Activated B cell treated with CpG ODN at 0.5 μM for 24 hours (primary cell): ENCODE measurements around the gene RPF1. TPM values are rescaled to one million over a fixed set of nuclear protein-coding genes. Genes with fewer than 3 reads are reported as not detected.
"Not testable (repeated sequence)": the region's sequence is repeated elsewhere in the genome, so short reads cannot be mapped to it uniquely, and the experiment has no call there.

ENCODE experiments used
- ATAC-seq: fragments of 200-7000 bp; cut with Tn5 transposase; one replicate; pipeline ENCODE4 v1.10.0; 2021; ENCODE audit warnings: low read depth, mild to moderate bottlenecking, moderate library complexity
- CTCF ChIA-PET: fragments of 350-600 bp; sonication (Branson Sonifier 250); formaldehyde crosslinking; loops from one replicate; lab custom pipeline; 2021; ENCODE audit warnings: antibody characterized with exemption; lab: Charles Lee
- POLR2A ChIA-PET: fragments of 350-600 bp; sonication (Branson Sonifier 250); formaldehyde crosslinking; loops from one replicate; lab custom pipeline; 2021; ENCODE audit warnings: antibody characterized with exemption; lab: Charles Lee
- DNase-seq: peaks from one replicate; pipeline ENCODE4 v3.0.0; 2022
- H3K27ac Mint-ChIP-seq: one replicate; pipeline ENCODE4 v1.8.0; 2020; ENCODE audit warnings: mixed read lengths
- H3K27me3 Mint-ChIP-seq: one replicate; pipeline ENCODE4 v1.8.0; 2021; ENCODE audit warnings: mixed read lengths
- H3K36me3 Mint-ChIP-seq: one replicate; pipeline ENCODE4 v1.8.0; 2021; ENCODE audit warnings: low read depth, mixed read lengths
- H3K4me1 Mint-ChIP-seq: one replicate; pipeline ENCODE4 v1.8.0; 2021; ENCODE audit warnings: mixed read lengths
- H3K4me3 Mint-ChIP-seq: one replicate; pipeline ENCODE4 v1.8.0; 2020; ENCODE audit warnings: mild to moderate bottlenecking, mixed read lengths
- H3K9me3 Mint-ChIP-seq: one replicate; pipeline ENCODE4 v1.8.0; 2020; ENCODE audit warnings: mixed read lengths
- intact Hi-C: fragments of 100-400 bp; cut with micrococcal nuclease; formaldehyde crosslinking; loops from one replicate; pipeline ENCODE4 v1.15.1; 2024
- total RNA-seq: library from RNA; stranded (reverse); gene quantifications from 2 replicates; pipeline ENCODE4 v1.2.3, GENCODE V29; 2022
- TF ChIP-seq, protein P1 (sequence below): fragments of 200-600 bp; IDR thresholded peaks from one replicate; pipeline ENCODE4 v1.8.0; 2022; ENCODE audit warnings: antibody characterized with exemption, mild to moderate bottlenecking

Gene RPF1
- total RNA-seq, 1 donor from 2014 or later: 42.8 TPM

DNA sequence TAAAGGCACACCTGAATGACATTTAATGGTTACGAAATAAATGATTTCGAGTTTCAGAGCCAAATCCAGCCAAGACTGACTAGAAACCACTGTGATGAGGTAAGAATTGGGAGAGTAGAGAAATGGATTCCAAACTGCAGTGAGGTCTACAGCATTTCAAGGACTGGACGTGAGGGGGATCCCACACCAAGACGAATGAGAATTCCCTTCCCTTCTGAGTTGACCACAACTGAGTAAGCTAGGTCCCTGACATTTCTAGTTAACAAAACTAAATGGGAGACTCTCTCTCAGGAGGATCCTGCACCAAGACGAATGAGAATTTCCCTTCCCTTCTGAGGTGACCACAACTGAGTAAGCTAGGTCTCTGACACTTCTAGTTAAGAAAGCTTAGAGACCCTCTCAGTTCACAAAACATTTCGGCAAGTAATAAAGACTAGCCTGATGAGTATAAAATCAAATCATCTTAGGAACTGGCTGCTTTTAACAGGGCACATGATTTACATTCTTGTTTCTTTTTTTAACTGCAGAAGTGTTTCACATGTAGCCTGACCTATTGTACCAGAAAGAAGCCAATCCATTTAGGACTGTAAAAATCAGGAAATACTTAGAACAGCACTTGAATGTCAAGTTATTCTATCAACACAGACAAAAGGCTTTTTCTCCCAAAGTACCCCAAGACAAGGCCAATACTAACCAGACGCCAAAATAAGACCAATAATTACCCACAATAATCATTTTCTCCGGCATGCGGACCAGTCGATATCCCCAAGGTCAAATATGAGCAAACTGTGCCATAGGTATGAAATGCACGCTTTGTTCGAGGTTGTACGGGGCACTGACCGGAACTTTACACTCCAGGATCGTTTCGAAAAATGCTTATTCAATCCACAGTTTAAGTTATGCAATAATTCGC lies 25.8 kb downstream of the RPF1 start:
- TF ChIP-seq, protein P1, sequence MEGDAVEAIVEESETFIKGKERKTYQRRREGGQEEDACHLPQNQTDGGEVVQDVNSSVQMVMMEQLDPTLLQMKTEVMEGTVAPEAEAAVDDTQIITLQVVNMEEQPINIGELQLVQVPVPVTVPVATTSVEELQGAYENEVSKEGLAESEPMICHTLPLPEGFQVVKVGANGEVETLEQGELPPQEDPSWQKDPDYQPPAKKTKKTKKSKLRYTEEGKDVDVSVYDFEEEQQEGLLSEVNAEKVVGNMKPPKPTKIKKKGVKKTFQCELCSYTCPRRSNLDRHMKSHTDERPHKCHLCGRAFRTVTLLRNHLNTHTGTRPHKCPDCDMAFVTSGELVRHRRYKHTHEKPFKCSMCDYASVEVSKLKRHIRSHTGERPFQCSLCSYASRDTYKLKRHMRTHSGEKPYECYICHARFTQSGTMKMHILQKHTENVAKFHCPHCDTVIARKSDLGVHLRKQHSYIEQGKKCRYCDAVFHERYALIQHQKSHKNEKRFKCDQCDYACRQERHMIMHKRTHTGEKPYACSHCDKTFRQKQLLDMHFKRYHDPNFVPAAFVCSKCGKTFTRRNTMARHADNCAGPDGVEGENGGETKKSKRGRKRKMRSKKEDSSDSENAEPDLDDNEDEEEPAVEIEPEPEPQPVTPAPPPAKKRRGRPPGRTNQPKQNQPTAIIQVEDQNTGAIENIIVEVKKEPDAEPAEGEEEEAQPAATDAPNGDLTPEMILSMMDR: no peak
- H3K4me1 Mint-ChIP-seq: peaks cover 45% of the 10 kb centered on the region
- DNase-seq: no peak
- H3K4me3 Mint-ChIP-seq: peak overlapping the region; percentile 96
- H3K36me3 Mint-ChIP-seq: peaks cover 36% of the 10 kb centered on the region
- H3K27me3 Mint-ChIP-seq: no peaks in the 10 kb centered on the region
- intact Hi-C loops: loop anchor here (5.0 to 10.0 kb wide), 2 partner anchors 348 to 490 kb away; partner anchors contain the start of gene MCOLN2
- H3K27ac Mint-ChIP-seq: peak overlapping the region; percentile 88
- CTCF ChIA-PET: interaction anchor here (1.3 to 1.7 kb wide), 3 partner anchors 62 to 116 kb away, joined by 3 to 5 read pairs (median 3); no protein-coding TSS in a partner anchor
- POLR2A ChIA-PET: interaction anchor here (1.2 to 3.6 kb wide), 10 partner anchors 9 to 771 kb away, joined by 3 to 113 read pairs (median 8); partner anchors contain the start of genes BCL10, CTBS, PRKACB and RPF1
- ATAC-seq: no peak
- H3K9me3 Mint-ChIP-seq: no peaks in the 10 kb centered on the region

DNA sequence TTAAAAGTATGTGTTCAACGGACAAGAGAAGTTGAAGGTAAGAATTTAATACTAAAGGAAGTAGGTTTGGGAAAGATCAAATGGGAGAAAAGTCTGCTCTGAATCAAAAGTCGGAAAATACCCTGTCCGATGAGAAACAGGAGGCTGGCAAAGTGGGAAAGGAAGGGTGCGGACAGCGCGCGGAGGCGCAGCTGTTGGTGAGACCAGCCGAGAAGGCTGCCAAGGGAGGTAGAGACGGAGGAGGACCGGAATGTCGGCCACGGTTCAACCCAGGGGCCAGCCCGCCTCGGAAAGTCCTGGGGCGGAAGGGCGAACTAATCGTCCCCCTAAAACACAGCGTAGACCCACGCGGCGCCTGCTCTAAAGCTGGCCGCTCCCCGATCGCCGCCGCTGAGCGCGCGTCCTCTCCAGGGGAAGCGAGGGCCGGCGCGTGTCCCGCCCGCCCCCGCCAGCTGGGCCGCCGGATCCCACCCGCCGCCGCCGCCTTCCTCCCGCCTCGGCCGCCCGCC lies 26.5 kb downstream of the RPF1 start:
- Mint-ChIP-seq H3K4me1 (peaks cover 41% of the 10 kb centered on the region), H3K36me3 (peaks cover 29% of the 10 kb centered on the region), H3K4me3 (peak overlapping the region; percentile 96), H3K27me3 (no peaks in the 10 kb centered on the region), H3K27ac (peak overlapping the region; percentile 98), H3K9me3 (peaks cover 3% of the 10 kb centered on the region)
- no peak for DNase-seq
- CTCF ChIA-PET: interaction anchor here (1.0 to 1.6 kb wide), 7 partner anchors 26 to 184 kb away, joined by 3 to 10 read pairs (median 5); partner anchors contain the start of genes CTBS and RPF1
- TF ChIP-seq, protein P1: no peak
- intact Hi-C loops: loop anchor here (1.0 to 10.0 kb wide), 11 partner anchors 26 to 771 kb away; partner anchors contain the start of genes BCL10, C1orf52, CTBS and MCOLN2
- peak; percentile 38 for ATAC-seq
- POLR2A ChIA-PET: interaction anchor here (0.8 to 3.6 kb wide), 21 partner anchors 8 to 771 kb away, joined by 3 to 113 read pairs (median 7); partner anchors contain the start of genes BCL10, C1orf52, CTBS and PRKACB

DNA sequence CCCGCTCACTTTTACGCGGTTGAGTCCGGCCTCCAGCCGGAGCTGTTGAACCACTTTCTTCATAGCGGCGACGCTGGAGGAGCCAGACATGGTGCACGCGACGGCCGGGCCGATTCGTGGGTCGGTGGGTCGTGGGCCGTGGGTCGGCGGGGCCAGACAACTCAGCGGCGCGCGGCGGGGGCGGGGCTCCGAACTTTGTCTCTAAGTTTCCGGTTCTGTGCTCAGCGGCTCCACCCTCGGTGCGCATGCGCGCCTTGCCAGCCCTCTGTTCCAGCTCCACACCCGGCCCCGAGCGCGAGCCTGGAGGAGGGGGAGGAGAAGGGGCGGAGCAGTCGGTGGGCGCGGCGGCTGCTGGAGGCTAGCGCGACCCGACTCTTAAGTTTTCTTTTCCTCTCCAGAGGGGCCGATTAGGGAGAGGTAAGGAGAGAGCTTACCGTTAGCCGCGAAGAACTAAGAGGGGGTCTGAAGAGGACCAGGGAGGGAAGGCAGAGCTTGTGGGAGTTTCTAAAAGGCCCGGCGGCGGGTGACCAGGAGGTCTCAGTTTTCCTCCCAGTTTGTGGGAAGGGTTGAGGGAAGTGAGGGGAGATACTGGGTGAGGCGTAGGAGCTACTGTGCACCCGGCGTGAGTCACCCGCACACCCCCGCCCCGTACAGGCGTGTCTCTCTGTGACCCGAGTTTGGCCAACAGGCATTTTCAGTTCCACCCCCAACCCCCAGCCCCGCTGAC lies 27.1 kb downstream of the RPF1 start, which contains the start of the genes GNG5 and SPATA1:
Gene GNG5, minus strand, starts transcription at position 580 of the 727 bp plus-strand sequence. Its CDS starts 490 bp downstream, at position 90.
Gene SPATA1, plus strand, starts transcription at position 385 of the 727 bp plus-strand sequence. CDS start 9,974 bp downstream, outside the sequence.
- Mint-ChIP-seq H3K9me3 (peaks cover 3% of the 10 kb centered on the region), H3K27me3 (no peaks in the 10 kb centered on the region), H3K27ac (peak within 1 kb of the TSS; percentile 98), H3K36me3 (peaks cover 25% of the 10 kb centered on the region), H3K4me1 (peaks cover 37% of the 10 kb centered on the region), H3K4me3 (peak within 1 kb of the TSS; percentile 96)
- intact Hi-C loops: loop anchor here (1.0 to 10.0 kb wide), 11 partner anchors 27 to 770 kb away; partner anchors contain the start of genes BCL10, C1orf52, CTBS and MCOLN2
- TF ChIP-seq, protein P1: no peak
- ATAC-seq (peak; percentile 87), DNase-seq (peak; percentile 98)
- CTCF ChIA-PET: interaction anchor here (1.0 to 1.6 kb wide), 8 partner anchors 26 to 522 kb away, joined by 3 to 10 read pairs (median 4); partner anchors contain the start of genes CTBS and RPF1
- POLR2A ChIA-PET: interaction anchor here (0.7 to 3.6 kb wide), 24 partner anchors 8 to 770 kb away, joined by 3 to 113 read pairs (median 7); partner anchors contain the start of genes BCL10, C1orf52, CTBS and PRKACB

DNA sequence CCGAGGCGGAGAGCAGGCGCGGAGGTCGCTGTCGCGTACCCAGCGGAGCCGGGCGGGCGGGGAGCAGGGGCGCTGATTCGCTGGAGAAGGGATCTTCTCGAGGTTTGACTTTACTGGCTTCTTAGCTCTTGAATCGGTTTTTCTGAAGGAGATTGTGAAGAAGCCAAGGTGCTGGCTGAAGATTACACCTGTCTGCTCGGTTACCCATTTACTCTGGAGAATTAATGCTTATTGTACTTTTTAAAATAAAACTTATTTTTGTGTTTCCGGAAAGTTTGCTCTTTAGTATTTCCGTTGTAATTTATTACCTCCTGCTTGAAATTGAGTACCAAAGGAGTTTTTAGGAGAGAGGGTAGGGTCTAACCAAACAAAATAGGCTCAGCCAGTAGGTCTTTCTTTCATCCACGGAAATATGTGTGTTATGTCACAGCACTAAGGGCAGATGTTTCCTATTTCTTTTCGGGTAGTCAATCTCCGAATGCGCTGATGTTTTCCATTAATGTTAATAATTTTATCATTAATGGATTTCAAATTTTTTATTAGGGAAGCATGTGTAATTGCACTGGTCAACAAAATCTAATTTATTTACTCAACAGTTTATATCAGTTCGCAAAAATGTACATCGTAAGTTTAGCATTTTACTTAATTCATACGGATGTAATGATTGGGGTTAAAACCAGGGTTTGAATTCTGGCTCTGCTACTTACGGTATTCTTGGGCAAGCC lies 27.8 kb downstream of the RPF1 start:
- ChIA-PET CTCF (interaction anchor here (1.0 to 1.6 kb wide), 7 partner anchors 27 to 521 kb away, joined by 3 to 10 read pairs (median 5); partner anchors contain the start of genes CTBS and RPF1), POLR2A (interaction anchor here (0.7 to 3.6 kb wide), 23 partner anchors 9 to 769 kb away, joined by 3 to 113 read pairs (median 7); partner anchors contain the start of genes BCL10, C1orf52, CTBS and PRKACB)
- DNase-seq: no peak

DNA sequence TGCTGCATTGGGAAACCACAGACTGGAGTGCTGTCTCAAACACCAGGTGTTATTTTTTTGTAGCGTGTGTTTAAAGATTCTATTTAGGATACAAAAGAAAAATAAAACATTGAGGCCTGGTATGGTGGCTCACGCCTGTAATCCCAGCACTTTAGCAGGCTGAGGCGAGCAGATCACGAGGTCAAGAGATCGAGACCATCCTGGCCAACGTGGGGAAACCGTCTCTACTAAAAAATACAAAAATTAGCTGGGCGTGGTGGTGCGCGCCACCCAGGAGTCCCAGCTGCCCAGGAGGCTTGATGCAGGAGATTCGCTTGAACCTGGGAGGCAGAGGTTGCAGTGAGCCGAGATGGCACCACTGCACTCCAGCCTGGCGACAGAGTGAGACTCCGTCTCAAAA lies 28.8 kb downstream of the RPF1 start:
- H3K27ac Mint-ChIP-seq, POLR2A ChIA-PET, ATAC-seq, CTCF ChIA-PET, H3K4me3 Mint-ChIP-seq, DNase-seq, H3K9me3 Mint-ChIP-seq, H3K27me3 Mint-ChIP-seq: not testable (repeated sequence)
- H3K36me3 Mint-ChIP-seq: peaks cover 18% of the 10 kb centered on the region
- peaks cover 30% of the 10 kb centered on the region for H3K4me1 Mint-ChIP-seq
- intact Hi-C loops: loop anchor here (2.0 to 10.0 kb wide), 3 partner anchors 351 to 487 kb away; partner anchors contain the start of gene MCOLN2

More for the DNA sequence above, 27.8 kb downstream of the RPF1 start:
- Mint-ChIP-seq H3K27ac (peak overlapping the region; percentile 98), H3K27me3 (no peaks in the 10 kb centered on the region), H3K9me3 (peaks cover 5% of the 10 kb centered on the region), H3K36me3 (peaks cover 18% of the 10 kb centered on the region), H3K4me1 (peaks cover 31% of the 10 kb centered on the region), H3K4me3 (peak overlapping the region; percentile 96)
- TF ChIP-seq, protein P1: no peak
- intact Hi-C loops: loop anchor here (1.0 to 10.0 kb wide), 11 partner anchors 28 to 769 kb away; partner anchors contain the start of genes BCL10, C1orf52, CTBS and MCOLN2
- no peak for ATAC-seq
